GM12874 (cell line): ENCODE measurements around the gene RNF34.

Source experiments
- TF ChIP-seq, protein P1 (sequence below): IDR thresholded peaks from 2 replicates; pipeline ENCODE4 v1.5.1; 2011; ENCODE audit warnings: low read depth, mild to moderate bottlenecking, control low read depth, low read length, moderate library complexity; ENCODE audit not compliant: insufficient read depth

Gene RNF34

DNA sequence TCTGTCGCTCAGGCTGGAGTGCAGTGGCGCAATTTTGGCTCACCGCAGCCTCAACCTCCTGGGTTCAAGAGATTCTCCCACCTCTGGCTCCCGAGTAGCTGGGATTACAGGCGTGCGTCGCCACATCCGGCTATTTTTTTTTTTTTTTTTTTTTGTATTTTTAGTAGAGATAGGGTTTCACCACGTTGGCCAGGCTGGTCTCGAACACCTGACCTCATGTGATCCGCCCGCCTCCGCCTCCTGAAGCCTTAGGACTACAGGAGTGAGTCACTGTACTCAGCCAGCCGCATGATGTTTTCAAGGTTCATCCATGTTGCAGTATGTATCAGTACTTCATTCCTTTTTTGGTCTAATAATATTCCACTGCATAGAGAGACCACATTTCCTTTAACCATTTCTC lies 2.4 kb upstream of the RNF34 start:
- TF ChIP-seq, protein P1, sequence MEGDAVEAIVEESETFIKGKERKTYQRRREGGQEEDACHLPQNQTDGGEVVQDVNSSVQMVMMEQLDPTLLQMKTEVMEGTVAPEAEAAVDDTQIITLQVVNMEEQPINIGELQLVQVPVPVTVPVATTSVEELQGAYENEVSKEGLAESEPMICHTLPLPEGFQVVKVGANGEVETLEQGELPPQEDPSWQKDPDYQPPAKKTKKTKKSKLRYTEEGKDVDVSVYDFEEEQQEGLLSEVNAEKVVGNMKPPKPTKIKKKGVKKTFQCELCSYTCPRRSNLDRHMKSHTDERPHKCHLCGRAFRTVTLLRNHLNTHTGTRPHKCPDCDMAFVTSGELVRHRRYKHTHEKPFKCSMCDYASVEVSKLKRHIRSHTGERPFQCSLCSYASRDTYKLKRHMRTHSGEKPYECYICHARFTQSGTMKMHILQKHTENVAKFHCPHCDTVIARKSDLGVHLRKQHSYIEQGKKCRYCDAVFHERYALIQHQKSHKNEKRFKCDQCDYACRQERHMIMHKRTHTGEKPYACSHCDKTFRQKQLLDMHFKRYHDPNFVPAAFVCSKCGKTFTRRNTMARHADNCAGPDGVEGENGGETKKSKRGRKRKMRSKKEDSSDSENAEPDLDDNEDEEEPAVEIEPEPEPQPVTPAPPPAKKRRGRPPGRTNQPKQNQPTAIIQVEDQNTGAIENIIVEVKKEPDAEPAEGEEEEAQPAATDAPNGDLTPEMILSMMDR: no peak

DNA sequence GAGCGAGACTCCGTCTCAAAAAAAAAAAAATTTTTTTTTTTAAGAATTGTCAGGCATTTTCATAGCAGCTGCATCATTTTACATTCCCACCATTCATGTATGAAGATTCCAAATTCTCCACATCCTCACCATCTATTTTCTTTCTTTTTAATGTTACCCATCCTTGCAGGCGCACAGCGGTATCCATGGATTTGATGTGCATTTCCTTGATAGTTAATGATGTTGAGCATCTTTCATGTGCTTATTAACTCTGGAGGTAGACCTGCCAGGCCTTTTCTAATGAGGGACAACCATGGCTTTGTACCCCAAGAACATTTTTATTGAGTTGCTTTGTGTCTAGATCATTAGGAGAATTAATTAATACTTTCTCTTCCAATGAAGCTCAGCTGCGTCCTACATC lies 1.6 kb upstream of the RNF34 start:
- TF ChIP-seq, protein P1: no peak

DNA sequence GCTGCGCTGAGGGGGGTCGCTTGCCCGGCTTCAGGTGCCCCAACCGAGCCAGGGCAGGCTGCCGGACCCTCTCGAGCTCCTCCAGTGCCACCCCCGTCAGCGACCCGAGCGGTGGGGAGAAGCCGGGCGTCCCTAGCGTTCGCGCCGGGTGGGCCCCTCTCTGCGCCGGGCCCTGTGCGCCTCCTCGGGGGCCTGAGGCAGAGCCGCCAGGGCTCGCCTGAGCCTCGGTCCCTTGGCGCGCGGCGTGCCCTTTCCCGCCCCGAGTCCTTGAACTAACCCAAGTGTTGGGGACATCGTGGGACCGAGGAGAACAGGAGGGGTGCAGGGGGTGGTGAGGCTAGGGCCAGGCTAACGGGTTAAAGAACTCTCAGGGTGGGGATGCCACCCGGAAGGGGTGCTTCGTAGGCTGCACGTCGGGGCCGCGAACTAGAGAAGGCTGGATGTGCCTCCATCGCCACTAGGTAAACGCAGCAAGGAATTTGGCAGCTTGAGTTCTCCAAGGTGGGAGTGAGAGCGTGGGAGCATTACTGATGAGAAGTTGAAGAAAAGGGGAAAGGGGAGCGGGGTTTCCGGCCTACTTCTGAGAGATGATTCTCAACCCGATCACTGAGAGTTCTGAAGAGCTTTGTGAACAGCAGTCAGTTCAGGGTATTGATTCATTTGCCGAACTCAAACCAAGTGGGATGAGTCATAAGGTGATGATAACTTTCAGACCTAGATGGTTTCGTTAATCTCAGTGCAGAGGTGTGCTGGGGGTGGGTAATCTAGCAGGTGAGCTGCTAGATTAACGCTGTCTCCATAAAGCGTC lies 618 bp downstream of the RNF34 start:
- TF ChIP-seq, protein P1: no peak

DNA sequence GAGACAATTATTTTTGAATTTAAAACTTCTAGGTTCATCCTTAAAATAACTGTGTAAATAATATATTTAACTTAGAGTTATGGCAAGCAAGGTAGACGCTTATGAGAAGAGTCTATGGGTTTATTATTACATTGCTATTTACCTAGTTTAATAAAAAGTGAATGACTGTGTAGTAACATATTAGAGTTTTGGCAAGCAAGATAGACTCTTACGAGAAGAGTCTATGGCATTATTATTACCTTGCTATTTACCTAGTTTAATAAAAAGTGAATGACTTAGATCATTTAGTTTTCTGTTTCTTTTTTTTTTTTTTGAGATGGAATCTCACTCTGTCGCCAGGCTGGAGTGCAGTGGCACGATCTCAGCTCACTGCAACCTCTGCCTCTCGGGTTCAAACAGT lies 3.8 kb downstream of the RNF34 start:
- TF ChIP-seq, protein P1: no peak

DNA sequence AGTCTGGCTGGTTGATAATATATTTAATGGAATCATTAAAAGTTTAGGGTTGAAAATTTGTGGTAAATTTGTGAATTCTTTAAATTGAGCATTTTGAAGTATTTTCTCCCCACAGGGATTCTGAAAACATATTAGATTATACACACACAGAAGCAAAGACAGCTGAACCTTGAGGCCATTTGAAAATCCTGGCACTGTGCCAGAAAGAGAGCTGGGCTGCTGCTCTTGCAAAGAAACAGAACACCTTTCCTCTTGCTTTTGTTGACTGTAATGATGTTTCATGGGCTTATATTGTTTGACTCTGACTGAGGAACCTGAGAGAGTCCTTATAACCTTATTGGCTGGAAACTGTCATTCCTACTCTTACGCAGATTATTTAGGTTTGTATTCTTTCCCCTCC lies 4.8 kb downstream of the RNF34 start:
- TF ChIP-seq, protein P1: no peak

DNA sequence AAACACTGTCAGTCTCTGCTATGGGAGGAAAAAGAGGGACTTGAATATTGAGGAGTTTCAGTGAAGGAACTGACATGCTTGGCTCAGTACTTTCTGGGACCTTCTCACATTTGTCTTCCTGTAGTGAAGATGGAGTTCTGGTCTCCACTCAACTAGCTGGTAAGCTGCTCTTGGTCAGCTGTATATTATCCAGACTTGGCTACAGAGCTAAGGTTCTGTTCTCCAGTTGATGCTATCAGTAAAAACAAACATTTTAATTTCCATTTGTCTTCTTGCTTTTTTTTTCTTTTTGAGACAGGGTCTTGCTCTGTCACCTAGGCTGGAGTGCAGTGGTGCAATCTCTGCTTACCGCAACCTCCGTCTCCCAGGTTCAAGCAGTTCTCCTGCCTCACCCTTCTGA lies 5.3 kb downstream of the RNF34 start:
- TF ChIP-seq, protein P1: no peak

DNA sequence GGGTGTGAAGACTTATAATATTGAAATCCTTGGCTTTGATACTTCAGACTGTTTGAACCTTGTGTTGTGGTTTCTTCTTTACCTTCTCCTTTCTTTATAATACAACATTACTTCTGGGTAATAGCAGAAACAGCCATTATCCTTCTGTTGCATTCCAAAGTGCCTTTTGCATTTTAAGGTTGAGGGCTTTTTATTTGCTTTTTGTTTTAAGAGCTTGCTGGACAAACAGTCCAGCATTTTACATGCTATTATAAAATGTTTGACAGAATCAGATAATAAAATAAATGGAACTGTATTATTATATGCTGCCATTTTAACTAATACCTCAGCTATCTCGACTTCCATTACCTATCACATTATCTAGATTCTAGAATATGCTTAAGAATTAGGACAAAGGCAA lies 14.0 kb downstream of the RNF34 start:
- TF ChIP-seq, protein P1: no peak

DNA sequence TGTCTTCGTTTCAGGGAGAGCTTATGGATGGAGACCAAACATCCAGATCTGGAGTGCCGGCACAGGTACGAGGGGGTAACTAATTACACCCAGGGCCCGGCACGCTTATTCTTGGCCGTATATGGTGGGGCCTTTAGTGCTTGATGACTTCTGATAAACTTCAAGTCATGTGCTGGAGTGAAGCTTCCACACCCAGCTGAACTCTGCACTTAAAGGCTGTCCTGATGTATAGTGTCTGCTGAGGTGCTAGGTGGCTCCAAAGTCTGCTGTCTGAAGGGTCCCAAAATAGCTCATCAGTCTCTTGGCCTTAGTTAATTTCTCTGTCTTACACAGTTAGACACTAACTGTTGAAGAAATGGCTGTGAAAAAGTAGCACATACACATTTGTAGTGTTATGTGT lies 17.9 kb downstream of the RNF34 start:
- TF ChIP-seq, protein P1: no peak
